CD4-positive, alpha-beta T cell (primary cell): Measurements from ENCODE around the gene NKAIN1. TPM values are rescaled to one million over a fixed set of nuclear protein-coding genes. Genes with fewer than 3 reads are reported as not detected.

Experiments
- ATAC-seq: fragments of 200-7000 bp; cut with Tn5 transposase; one replicate; pipeline ENCODE4 v1.10.0; 2022; ENCODE audit warnings: mild to moderate bottlenecking; ENCODE audit not compliant: poor library complexity
- CTCF ChIA-PET: fragments of 350-600 bp; sonication (Branson Sonifier 250); formaldehyde crosslinking; loops from one replicate; lab custom pipeline; 2021; ENCODE audit warnings: antibody characterized with exemption, inconsistent platforms; lab: Charles Lee
- POLR2A ChIA-PET: fragments of 350-600 bp; sonication (Branson Sonifier 250); formaldehyde crosslinking; loops from one replicate; lab custom pipeline; 2021; ENCODE audit warnings: antibody characterized with exemption, inconsistent platforms; lab: Charles Lee
- DNase-seq, 14 experiments: peaks; one replicate each; pipeline ENCODE4 v3.0.0-alpha.2; 2013 to 2020; ENCODE audit warnings: mixed read lengths in 2 of 14
- H3K27ac ChIP-seq, 2 donors: one replicate each; pipeline versions ENCODE4 v1.5.1 to v1.7.0; 2013; ENCODE audit warnings: low read length in 2 of 2, low read depth in 1 of 2, mild to moderate bottlenecking in 1 of 2
- H3K27me3 ChIP-seq, 2 experiments: 1 replicate in 1 of 2; 2 replicates in 1 of 2; pipeline versions ENCODE4 v1.6.1 to v1.7.0; 2013; ENCODE audit warnings: low read length in 2 of 2, control low read depth in 1 of 2, mild to moderate bottlenecking in 1 of 2, moderate library complexity in 1 of 2; ENCODE audit not compliant: insufficient read depth in 2 of 2, control insufficient read depth in 1 of 2
- H3K36me3 ChIP-seq: one replicate; pipeline ENCODE4 v1.6.1; 2013; ENCODE audit warnings: low read length, control low read depth; ENCODE audit not compliant: insufficient read depth
- H3K4me1 ChIP-seq: one replicate; pipeline ENCODE4 v1.6.1; 2013; ENCODE audit warnings: low read length, control low read depth; ENCODE audit not compliant: insufficient read depth
- H3K4me3 ChIP-seq: one replicate; pipeline ENCODE4 v1.5.1; 2013; ENCODE audit warnings: mild to moderate bottlenecking, low read length, moderate library complexity
- H3K9me3 ChIP-seq, 2 experiments: 1 replicate in 1 of 2; 2 replicates in 1 of 2; pipeline versions ENCODE4 v1.6.1 to v1.7.0; 2013; ENCODE audit warnings: low read length in 2 of 2, mild to moderate bottlenecking in 2 of 2, control low read depth in 1 of 2, moderate library complexity in 1 of 2; ENCODE audit not compliant: control insufficient read depth in 1 of 2, insufficient read depth in 1 of 2
- H3K27ac Mint-ChIP-seq: one replicate; pipeline ENCODE4 v1.8.0; 2020; ENCODE audit warnings: mixed read lengths
- H3K27me3 Mint-ChIP-seq: one replicate; pipeline ENCODE4 v1.8.0; 2021; ENCODE audit warnings: mixed read lengths
- H3K36me3 Mint-ChIP-seq: one replicate; pipeline ENCODE4 v1.8.0; 2021; ENCODE audit warnings: low read depth, mixed read lengths
- H3K4me1 Mint-ChIP-seq: one replicate; pipeline ENCODE4 v1.8.0; 2021; ENCODE audit warnings: low read depth, mixed read lengths
- H3K4me3 Mint-ChIP-seq: one replicate; pipeline ENCODE4 v1.8.0; 2020; ENCODE audit warnings: mild to moderate bottlenecking, mixed read lengths
- H3K9me3 Mint-ChIP-seq: one replicate; pipeline ENCODE4 v1.8.0; 2020; ENCODE audit warnings: mixed read lengths
- intact Hi-C, 2 experiments: fragments of 100-400 bp; cut with DNase I in 1 of 2; cut with micrococcal nuclease in 1 of 2; formaldehyde crosslinking; loops; one replicate each; pipeline versions ENCODE4 v1.15.1 to v1.9.0; 2023 to 2025; cut with DNase I, micrococcal nuclease
- total RNA-seq, 174 experiments: library from RNA in 2 of 174; stranded (reverse) in 2 of 174; gene quantifications; one replicate each; pipeline ENCODE4 v1.2.3 and lab custom pipeline; 2021 to 2026
- TF ChIP-seq, protein P1 (sequence below): fragments of 200-600 bp; IDR thresholded peaks from one replicate; pipeline ENCODE4 v1.8.0; 2022; ENCODE audit warnings: antibody characterized with exemption, mild to moderate bottlenecking

Gene NKAIN1
- total RNA-seq, 2 experiments from 2014 or later: not detected

DNA sequence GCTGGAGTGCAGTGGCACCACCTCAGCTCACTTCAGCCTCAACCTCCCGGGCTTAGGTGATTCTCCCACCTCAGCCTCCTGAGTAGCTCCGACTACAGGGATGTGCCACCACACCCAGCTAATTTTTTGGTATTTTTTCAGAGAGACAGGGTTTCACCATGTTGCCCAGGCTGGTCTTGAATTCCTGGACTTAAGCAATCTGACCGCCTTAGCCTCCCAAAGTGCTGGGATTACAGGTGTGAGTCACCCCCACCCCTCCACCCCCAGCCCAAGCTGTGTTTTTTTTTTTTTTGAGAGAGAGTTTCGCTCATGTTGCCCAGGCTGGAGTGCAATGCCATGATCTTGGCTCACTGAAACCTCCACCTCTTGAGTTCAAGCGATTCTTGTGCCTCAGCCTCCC lies 75.4 kb downstream of the NKAIN1 start:
- Histone ChIP-seq H3K4me3 (no peak overlapping the region), H3K36me3 (no peaks in the 10 kb centered on the region), H3K27me3 (no peaks in the 10 kb centered on the region), H3K27ac (no peak overlapping the region), H3K9me3 (no peaks in the 10 kb centered on the region), H3K4me1 (peaks cover 6% of the 10 kb centered on the region)
- POLR2A ChIA-PET: no interaction called here
- TF ChIP-seq, protein P1, sequence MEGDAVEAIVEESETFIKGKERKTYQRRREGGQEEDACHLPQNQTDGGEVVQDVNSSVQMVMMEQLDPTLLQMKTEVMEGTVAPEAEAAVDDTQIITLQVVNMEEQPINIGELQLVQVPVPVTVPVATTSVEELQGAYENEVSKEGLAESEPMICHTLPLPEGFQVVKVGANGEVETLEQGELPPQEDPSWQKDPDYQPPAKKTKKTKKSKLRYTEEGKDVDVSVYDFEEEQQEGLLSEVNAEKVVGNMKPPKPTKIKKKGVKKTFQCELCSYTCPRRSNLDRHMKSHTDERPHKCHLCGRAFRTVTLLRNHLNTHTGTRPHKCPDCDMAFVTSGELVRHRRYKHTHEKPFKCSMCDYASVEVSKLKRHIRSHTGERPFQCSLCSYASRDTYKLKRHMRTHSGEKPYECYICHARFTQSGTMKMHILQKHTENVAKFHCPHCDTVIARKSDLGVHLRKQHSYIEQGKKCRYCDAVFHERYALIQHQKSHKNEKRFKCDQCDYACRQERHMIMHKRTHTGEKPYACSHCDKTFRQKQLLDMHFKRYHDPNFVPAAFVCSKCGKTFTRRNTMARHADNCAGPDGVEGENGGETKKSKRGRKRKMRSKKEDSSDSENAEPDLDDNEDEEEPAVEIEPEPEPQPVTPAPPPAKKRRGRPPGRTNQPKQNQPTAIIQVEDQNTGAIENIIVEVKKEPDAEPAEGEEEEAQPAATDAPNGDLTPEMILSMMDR: no peak
- CTCF ChIA-PET: no interaction called here
- Mint-ChIP-seq H3K9me3 (no peaks in the 10 kb centered on the region), H3K36me3 (no peaks in the 10 kb centered on the region), H3K27ac (no peak overlapping the region), H3K27me3 (peaks cover 9% of the 10 kb centered on the region), H3K4me1 (no peaks in the 10 kb centered on the region), H3K4me3 (no peak overlapping the region)
- no peak for ATAC-seq
- intact Hi-C loops: loop anchor here (5.0 to 10.0 kb wide), 3 partner anchors 171 to 623 kb away; no protein-coding TSS in a partner anchor
- DNase-seq: no peak

DNA sequence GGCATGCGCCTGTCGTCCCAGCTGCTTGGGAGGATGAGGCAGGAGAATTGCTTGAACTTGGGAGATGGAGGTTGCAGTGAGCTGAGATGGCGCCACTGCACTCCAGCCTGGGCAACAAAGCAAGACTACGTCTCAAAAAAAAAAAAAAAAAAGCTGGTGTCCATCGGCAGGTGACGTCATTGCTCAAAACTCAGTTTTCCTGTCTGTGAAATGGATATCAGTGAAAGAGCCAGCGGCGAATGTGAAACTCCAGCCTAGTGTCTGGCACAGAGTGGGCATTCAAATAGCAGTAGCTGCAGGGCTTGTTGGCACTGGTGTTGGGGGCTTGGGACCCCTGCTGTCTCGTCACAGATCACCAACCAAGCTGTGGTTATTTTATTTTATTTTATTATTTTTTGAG lies 75.8 kb downstream of the NKAIN1 start:
- H3K36me3 ChIP-seq: no peaks in the 10 kb centered on the region
- Mint-ChIP-seq H3K36me3 (no peaks in the 10 kb centered on the region), H3K4me1 (no peaks in the 10 kb centered on the region), H3K9me3 (no peaks in the 10 kb centered on the region), H3K27me3 (peaks cover 9% of the 10 kb centered on the region), H3K4me3 (no peak overlapping the region), H3K27ac (no peak overlapping the region)
- no peak overlapping the region for H3K4me3 ChIP-seq
- H3K27me3 ChIP-seq: no peaks in the 10 kb centered on the region
- no peaks in the 10 kb centered on the region for H3K9me3 ChIP-seq
- no peak overlapping the region for H3K27ac ChIP-seq
- DNase-seq (no peak), ATAC-seq (no peak)
- TF ChIP-seq, protein P1: no peak
- ChIA-PET POLR2A (no interaction called here), CTCF (no interaction called here)
- intact Hi-C loops: loop anchor here (2.0 to 10.0 kb wide), 5 partner anchors 171 to 623 kb away; no protein-coding TSS in a partner anchor
- peaks cover 6% of the 10 kb centered on the region for H3K4me1 ChIP-seq

DNA sequence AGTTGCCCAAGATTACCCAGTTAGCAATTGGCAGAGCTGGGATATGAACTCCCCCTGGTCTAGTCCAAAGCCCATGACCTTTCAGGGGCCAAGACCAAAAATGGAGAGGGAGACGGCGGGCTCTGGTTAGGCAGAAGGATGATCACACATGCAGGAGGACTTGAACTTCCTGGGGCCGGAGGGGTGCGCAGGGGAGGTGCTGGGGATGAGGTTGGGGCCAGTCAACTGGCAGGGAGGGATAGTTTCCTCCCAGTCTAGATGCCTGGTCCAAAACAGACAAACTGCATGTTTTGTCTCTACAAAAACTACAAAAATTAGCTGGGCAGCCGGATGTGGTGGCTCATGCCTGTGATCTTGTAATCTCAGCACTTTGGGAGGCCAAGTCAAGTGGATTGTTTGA lies 78.1 kb downstream of the NKAIN1 start:
- Mint-ChIP-seq H3K4me3 (no peak overlapping the region), H3K36me3 (no peaks in the 10 kb centered on the region), H3K27ac (no peak overlapping the region), H3K27me3 (peaks cover 5% of the 10 kb centered on the region), H3K4me1 (no peaks in the 10 kb centered on the region), H3K9me3 (no peaks in the 10 kb centered on the region)
- H3K36me3 ChIP-seq: no peaks in the 10 kb centered on the region
- peaks cover 6% of the 10 kb centered on the region for H3K4me1 ChIP-seq
- H3K4me3 ChIP-seq: no peak overlapping the region
- ChIA-PET CTCF (interaction anchor here (0.8 kb wide), 1 partner anchor 388 kb away, joined by 3 read pairs; no protein-coding TSS in a partner anchor), POLR2A (interaction anchor here (0.7 kb wide), 1 partner anchor 12 kb away, joined by 3 read pairs; no protein-coding TSS in a partner anchor)
- ATAC-seq: no peak
- intact Hi-C loops: loop anchor here (5.0 to 10.0 kb wide), 3 partner anchors 173 to 626 kb away; no protein-coding TSS in a partner anchor
- H3K9me3 ChIP-seq: no peaks in the 10 kb centered on the region
- DNase-seq: no peak
- TF ChIP-seq, protein P1: no peak
- no peaks in the 10 kb centered on the region for H3K27me3 ChIP-seq
- H3K27ac ChIP-seq: no peak overlapping the region
